ACC112 (cell line): ENCODE measurements around the gene SHISA5.
"Not testable (repeated sequence)": the region's sequence is repeated elsewhere in the genome, so short reads cannot be mapped to it uniquely, and the experiment has no call there.

Experiments
- H2AFZ ChIP-seq: fragments of 200-600 bp; sonication (generic); one replicate; pipeline ENCODE4 v1.6.0; 2017; ENCODE audit warnings: antibody characterized with exemption, low read length; ENCODE audit not compliant: unreplicated experiment
- H3K27ac ChIP-seq: fragments of 200-600 bp; sonication (generic); 2 replicates; pipeline ENCODE4 v1.5.1; 2014; ENCODE audit warnings: low read depth, mild to moderate bottlenecking, antibody characterized with exemption, low read length, moderate library complexity
- H3K27me3 ChIP-seq: fragments of 200-600 bp; sonication (generic); 2 replicates; pipeline ENCODE4 v1.6.1; 2014; ENCODE audit warnings: mild to moderate bottlenecking, antibody characterized with exemption, low read length, moderate library complexity, mixed read lengths; ENCODE audit not compliant: insufficient read depth
- H3K36me3 ChIP-seq: fragments of 200-600 bp; sonication (generic); 2 replicates; pipeline ENCODE4 v1.6.1; 2016; ENCODE audit warnings: mild to moderate bottlenecking, antibody characterized with exemption, low read length, moderate library complexity, mixed read lengths; ENCODE audit not compliant: insufficient read depth
- H3K4me1 ChIP-seq: fragments of 200-600 bp; sonication (generic); one replicate; pipeline ENCODE4 v1.6.1; 2016; ENCODE audit warnings: low read length, mixed read lengths; ENCODE audit not compliant: insufficient read depth, unreplicated experiment, control insufficient read depth
- H3K4me3 ChIP-seq: fragments of 200-600 bp; sonication (generic); 2 replicates; pipeline ENCODE4 v1.5.1; 2014; ENCODE audit warnings: mild to moderate bottlenecking, low read depth, low read length
- H3K79me2 ChIP-seq: fragments of 200-600 bp; sonication (generic); one replicate; pipeline ENCODE4 v1.6.0; 2016; ENCODE audit warnings: low read length; ENCODE audit not compliant: control insufficient read depth, unreplicated experiment, insufficient read depth

SHISA5 gene

GRCh38 chr3:48502728-48503168 lies 1.2 kb downstream of the SHISA5 start:
- H3K27ac ChIP-seq, result no peak overlapping the region
- no peaks in the 10 kb centered on the region for H3K27me3 ChIP-seq
- peaks cover 18% of the 10 kb centered on the region for H3K79me2 ChIP-seq
- H3K4me1 ChIP-seq, result peaks cover 26% of the 10 kb centered on the region
- H3K36me3 ChIP-seq, result peaks cover 9% of the 10 kb centered on the region; the same call in 1 of the 2 replicates
- H3K4me3 ChIP-seq, result peak overlapping the region; percentile 98
- H2AFZ ChIP-seq, result no peak overlapping the region

- peaks cover 20% of the 10 kb centered on the region for H3K4me1 ChIP-seq
- H3K27ac ChIP-seq, result no peak overlapping the region
Observed at GRCh38 chr3:48502121-48502520, 1.9 kb downstream of the SHISA5 start.

DNA sequence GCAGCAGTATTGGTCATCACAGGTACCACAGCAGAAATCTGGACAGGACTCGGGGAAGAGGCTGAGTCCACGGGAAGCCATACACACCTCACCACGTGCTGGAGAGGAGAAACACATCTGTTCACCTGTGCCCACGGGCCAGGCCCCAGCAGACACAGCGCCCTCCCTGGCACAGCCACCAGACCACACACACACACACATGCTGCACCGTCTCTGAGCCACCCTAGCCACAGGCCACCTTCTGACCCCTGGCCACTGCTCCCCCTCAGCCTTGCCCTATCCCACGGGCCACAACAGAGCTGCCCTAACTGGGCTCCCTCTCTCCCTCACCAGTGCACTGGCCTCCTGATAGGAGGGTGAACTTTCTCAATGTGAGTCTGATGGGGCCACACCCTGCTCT lies 2.8 kb downstream of the SHISA5 start:
- Histone ChIP-seq H3K79me2 (peaks cover 18% of the 10 kb centered on the region), H3K27me3 (no peaks in the 10 kb centered on the region), H3K4me1 (peaks cover 18% of the 10 kb centered on the region), H3K36me3 (peaks cover 9% of the 10 kb centered on the region; the same call in 1 of the 2 replicates), H2AFZ (no peak overlapping the region), H3K4me3 (no peak overlapping the region), H3K27ac (no peak overlapping the region)

More at GRCh38 chr3:48502121-48502520, 1.9 kb downstream of the SHISA5 start:
- no peak overlapping the region for H2AFZ ChIP-seq
- H3K79me2 ChIP-seq, result peaks cover 18% of the 10 kb centered on the region
- H3K36me3 ChIP-seq, result peaks cover 9% of the 10 kb centered on the region; the same call in 1 of the 2 replicates
- H3K4me3 ChIP-seq, result 0 out of 2 replicates have a peak overlapping the region, but pooled peaks have one; percentile 98
- no peaks in the 10 kb centered on the region for H3K27me3 ChIP-seq

GRCh38 chr3:48500656-48501055 lies 3.3 kb downstream of the SHISA5 start:
- no peak overlapping the region for H3K27ac ChIP-seq
- peaks cover 9% of the 10 kb centered on the region; the same call in 1 of the 2 replicates for H3K36me3 ChIP-seq
- H3K27me3 ChIP-seq, result no peaks in the 10 kb centered on the region
- H3K79me2 ChIP-seq, result peaks cover 18% of the 10 kb centered on the region
- H3K4me3 ChIP-seq, result no peak overlapping the region
- peaks cover 18% of the 10 kb centered on the region for H3K4me1 ChIP-seq
- H2AFZ ChIP-seq, result no peak overlapping the region

DNA sequence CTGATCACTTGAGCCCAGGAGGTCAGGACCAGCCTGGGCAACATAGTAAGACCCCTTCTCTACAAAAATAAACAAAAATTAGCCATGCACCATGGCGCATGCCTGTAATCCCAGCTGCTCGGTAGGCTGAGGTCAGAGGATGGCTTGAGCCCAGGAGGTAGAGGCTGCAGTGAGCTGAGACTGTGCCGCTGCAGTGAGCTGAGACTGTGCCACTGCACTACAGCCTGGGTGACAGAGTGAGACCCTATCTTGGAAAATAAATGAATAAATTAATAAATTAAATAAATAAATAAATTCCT lies 10.8 kb downstream of the SHISA5 start:
- peaks cover 7% of the 10 kb centered on the region; the same call in 1 of the 2 replicates for H3K36me3 ChIP-seq
- no peaks in the 10 kb centered on the region for H3K4me1 ChIP-seq
- H2AFZ ChIP-seq, result no peak overlapping the region
- H3K4me3 ChIP-seq, result no peak overlapping the region
- no peak overlapping the region for H3K27ac ChIP-seq
- no peaks in the 10 kb centered on the region for H3K27me3 ChIP-seq
- H3K79me2 ChIP-seq, result no peaks in the 10 kb centered on the region

- H3K4me3 ChIP-seq, result no peak overlapping the region
- H3K27ac ChIP-seq, result no peak overlapping the region
- H3K4me1 ChIP-seq, result no peaks in the 10 kb centered on the region
- H3K36me3 ChIP-seq, result peaks cover 5% of the 10 kb centered on the region; the same call in 1 of the 2 replicates
- H3K79me2 ChIP-seq, result no peaks in the 10 kb centered on the region
- no peak overlapping the region for H2AFZ ChIP-seq
- H3K27me3 ChIP-seq, result no peaks in the 10 kb centered on the region
Observed at GRCh38 chr3:48492461-48493202, 11.3 kb downstream of the SHISA5 start.

- Histone ChIP-seq H3K4me3 (no peak overlapping the region), H3K79me2 (no peaks in the 10 kb centered on the region), H3K27me3 (no peaks in the 10 kb centered on the region), H3K36me3 (peaks cover 3% of the 10 kb centered on the region; the same call in 1 of the 2 replicates), H3K4me1 (no peaks in the 10 kb centered on the region), H2AFZ (no peak overlapping the region), H3K27ac (no peak overlapping the region)
Observed at GRCh38 chr3:48486952-48487351, 17.0 kb downstream of the SHISA5 start.

DNA sequence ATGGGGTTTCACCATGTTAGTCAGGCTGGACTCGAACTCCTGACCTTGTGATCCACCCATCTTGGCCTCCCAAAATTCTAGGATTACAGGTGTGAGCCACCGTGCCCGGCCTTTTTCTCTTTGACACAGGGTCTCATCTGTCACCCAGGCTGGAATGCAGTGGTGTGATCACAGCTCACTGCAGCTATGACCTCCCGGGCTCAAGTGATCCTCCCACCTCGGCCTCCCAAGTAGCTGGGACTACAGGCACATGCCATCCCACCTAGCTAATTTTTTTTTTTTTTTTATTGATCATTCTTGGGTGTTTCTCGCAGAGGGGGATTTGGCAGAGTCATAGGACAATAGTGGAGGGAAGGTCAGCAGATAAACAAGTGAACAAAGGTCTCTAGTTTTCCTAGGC lies 21.2 kb downstream of the SHISA5 start:
- H3K79me2 ChIP-seq, H3K27ac ChIP-seq: not testable (repeated sequence)

GRCh38 chr3:48480891-48481290 lies 23.1 kb downstream of the SHISA5 start:
- not testable (repeated sequence) for H3K36me3 ChIP-seq, H3K4me1 ChIP-seq, H2AFZ ChIP-seq, H3K27me3 ChIP-seq, H3K27ac ChIP-seq, H3K79me2 ChIP-seq, H3K4me3 ChIP-seq

More for the DNA sequence above, 21.2 kb downstream of the SHISA5 start:
- H3K27me3 ChIP-seq, H3K4me3 ChIP-seq, H3K4me1 ChIP-seq, H3K36me3 ChIP-seq, H2AFZ ChIP-seq: not testable (repeated sequence)

GRCh38 chr3:48478626-48479555 lies 25.1 kb downstream of the SHISA5 start:
- Histone ChIP-seq H3K4me1 (no peaks in the 10 kb centered on the region), H3K4me3 (no peak overlapping the region), H2AFZ (no peak overlapping the region), H3K79me2 (no peaks in the 10 kb centered on the region), H3K27me3 (no peaks in the 10 kb centered on the region), H3K27ac (no peak overlapping the region), H3K36me3 (peaks cover 5% of the 10 kb centered on the region)
